HG02884 (cell line): ENCODE results near the gene LHX4.

Experiments
- ATAC-seq: cut with Tn5 transposase; IDR thresholded peaks from one replicate; pipeline ENCODE4 v1.9.1; 2021; ENCODE audit warnings: mild to moderate bottlenecking, moderate library complexity; ENCODE audit not compliant: unreplicated experiment

LHX4 gene

DNA sequence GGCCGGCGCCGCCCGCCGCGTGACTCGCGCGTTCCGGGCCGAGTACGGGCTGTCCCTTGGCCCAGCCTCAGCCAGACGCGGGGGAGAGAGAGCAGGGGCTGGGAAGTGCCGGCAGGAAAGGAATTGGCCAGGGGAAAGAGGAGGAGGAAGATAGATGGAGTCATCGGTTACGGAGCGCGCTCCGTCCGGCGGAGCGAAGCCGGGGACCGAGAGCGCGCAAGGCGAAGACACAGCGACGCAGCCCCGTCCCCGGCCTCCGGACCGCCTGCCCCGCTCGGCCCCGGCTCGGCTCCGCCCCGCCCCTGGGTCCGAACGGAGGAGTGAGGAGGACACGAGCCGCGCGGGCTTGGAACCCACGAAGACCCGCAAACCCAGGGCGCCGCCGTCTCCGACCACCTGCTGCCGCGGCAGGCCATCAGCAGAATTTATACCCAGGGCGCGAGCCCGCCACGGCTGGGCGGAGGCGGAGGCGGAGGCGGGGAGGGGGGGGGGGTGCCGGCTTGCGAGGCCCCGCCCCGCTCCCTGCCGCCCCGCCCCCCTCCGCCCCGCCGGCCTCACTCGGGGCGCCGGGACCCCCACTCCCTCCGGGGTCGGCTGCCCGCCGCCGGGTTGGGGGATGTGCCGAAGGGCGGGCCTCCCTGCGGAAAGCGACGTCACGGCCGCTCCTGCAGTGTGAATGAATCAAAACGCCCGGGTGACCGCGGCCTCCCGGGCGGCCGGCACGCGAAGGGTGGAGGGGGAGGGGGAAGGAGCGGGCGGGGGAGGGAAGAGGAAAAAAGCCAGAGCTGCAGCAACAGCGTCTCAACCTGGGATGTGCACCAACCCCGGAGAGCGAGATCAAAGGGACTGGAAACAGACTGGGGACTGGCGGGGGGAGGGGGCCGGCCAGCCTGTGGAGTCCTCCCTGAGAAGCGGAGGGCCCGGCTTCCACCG is at the start of gene LHX4:
Gene LHX4, plus strand, starts transcription at position 782 of the 933 bp plus-strand sequence. CDS start 266 bp downstream, outside the sequence.
- no peak for ATAC-seq

DNA sequence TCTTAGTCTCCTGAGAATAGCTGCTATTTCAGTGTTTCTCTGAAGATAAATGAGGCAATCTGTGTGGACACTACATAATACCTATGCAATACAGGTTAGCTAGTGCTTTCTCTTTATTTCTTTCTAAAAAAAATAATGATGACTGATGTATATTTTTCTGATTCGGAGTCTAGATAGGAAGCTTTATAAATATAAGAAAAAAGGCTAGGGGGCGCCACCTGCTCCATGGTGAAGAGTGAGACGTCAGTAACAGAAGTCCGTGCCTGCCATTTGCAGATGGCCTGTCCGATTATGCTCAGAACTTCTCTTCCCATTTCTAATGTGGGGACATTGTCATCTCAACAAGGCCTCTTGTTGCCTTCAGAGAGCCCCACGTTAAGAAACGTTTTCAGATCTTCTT is 49.0 kb upstream of the LHX4 start:
- ATAC-seq: no peak

GRCh38 chr1:180181996-180182642 is 47.9 kb upstream of the LHX4 start:
- ATAC-seq: no peak

DNA sequence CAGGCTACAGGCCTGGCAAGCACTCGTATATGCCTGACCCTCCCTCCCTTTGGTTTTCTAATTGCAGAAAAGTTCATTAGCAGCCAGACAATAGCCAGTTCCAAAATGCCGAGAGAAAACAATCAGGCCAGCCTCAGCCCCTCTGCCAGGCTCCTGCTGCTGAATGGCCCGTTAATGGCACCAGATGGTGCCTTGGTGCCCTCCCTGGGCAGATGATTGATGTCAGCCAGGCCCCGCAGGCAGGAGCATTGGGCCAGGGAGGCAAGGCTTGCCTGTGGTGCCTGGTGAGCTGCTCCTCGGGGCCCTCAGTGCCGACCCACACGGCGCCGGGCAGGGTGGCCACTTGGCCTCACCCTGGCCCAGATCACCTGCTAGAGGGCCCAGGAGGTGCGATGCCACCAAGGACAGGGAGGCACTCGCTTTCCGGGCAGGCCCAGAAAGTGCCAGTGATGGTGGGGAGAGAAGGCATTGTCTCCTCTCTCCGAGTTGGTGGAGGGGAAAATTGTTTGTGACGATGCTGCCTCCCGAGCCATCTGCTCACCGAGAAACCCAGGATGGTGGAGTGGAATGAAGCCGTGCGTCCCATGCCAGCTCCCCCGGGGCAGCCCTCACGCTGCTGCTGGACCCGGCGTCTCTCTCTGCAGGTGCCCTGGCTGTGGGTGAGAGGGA is 47.3 kb upstream of the LHX4 start:
- ATAC-seq: no peak

GRCh38 chr1:180183426-180183825 is 46.6 kb upstream of the LHX4 start:
- no peak for ATAC-seq

GRCh38 chr1:180184041-180184440 is 46.0 kb upstream of the LHX4 start:
- ATAC-seq: no peak

DNA sequence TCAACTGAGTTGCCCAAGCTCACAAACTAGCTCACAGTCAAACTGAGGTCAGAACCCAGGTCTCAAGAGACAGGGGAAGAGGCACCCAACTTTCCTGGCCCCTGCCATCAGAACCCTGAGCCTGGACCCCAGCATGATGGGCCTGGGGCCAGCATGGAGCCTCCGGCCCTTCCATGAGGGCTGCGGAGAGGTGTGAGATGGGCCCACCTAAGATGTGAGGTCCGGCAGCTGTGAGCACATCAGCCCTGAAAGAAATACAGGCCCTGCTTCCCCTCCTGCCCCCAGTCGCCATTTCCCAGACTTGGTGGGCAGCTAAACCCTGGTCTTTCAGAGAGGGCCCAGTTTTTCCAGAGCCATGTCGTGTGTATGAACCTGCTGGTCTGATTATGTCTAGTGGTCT is 44.8 kb upstream of the LHX4 start:
- no peak for ATAC-seq

DNA sequence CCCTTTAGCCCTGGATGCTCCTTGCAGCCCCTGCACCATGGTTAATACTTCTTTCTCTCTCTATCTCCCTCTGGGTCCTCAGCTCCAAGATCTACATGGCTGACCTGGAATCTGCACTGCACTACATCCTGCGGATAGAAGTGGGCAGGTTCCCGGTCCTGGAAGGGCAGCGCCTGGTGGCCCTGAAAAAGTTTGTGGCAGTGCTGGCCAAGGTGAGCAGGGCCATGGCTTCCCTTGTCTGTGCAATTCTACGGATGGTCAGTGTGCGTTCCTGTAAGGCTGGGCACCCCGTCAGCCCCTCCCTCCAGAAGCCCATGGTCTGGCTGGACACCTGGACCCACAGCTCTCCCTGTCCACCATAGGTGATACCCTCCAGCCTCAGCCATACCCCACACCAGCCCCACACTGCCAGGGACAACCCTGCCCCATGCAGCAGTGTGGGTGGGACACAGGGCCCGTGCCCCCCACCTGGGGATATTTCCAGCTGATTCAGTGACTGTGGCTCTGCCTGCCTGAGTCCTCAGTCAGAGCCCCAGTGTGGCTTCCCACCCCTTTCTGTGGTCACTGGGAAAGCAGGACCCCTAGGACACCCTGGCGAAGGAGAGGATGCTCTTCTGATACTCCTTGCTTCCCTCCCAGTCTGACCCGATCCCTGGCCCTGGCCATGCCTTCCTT is 44.0 kb upstream of the LHX4 start:
- no peak for ATAC-seq

- no peak for ATAC-seq
These were observed 43.2 kb upstream of the LHX4 start for GRCh38 chr1:180186831-180187230.

- ATAC-seq: no peak
These were observed 42.4 kb upstream of the LHX4 start for GRCh38 chr1:180187626-180188025.

DNA sequence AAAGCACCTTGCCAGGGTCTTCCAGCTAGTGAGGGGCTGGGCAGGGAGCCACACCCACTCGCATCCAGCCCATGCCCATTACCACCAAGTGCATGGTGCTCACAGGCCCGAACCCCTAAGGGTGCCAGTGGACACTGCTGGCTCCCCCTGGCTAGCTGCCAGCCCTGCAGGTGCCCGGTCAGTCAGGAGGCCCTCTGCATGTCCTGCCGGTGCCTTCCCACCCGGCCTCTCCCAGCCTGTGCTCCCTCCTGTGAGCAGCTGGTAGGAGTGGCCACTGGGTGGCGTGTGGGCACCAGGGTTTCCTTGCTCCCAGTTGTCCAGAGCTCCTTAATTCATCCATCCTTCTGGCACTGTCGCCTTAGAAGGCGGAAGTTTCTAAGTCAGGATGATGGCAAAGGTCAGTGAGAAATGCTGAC is 42.0 kb upstream of the LHX4 start:
- no peak for ATAC-seq

DNA sequence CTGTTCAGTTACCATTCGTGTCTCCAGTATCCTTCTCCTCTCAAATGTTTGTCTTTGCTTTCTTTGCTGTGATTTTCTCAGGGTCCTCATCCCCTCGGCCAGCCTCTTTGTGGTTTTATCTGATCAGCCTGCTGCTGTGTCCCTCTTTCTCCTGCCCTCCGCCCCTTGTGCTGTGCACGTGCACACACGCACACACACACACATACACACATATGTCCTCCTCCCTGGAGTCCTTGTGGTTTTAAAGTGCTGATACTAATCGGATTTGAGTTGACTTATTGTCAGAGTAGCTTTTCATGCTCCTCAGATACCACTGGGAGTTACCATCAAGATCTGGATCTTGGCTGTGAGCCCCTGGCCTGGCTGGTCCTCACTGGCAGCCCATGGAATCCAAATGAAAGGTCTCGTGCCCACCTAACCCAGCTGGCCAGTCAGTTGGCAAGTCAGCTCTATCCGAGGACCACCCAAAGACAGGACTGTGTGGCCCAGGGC is 41.3 kb upstream of the LHX4 start:
- no peak for ATAC-seq

DNA sequence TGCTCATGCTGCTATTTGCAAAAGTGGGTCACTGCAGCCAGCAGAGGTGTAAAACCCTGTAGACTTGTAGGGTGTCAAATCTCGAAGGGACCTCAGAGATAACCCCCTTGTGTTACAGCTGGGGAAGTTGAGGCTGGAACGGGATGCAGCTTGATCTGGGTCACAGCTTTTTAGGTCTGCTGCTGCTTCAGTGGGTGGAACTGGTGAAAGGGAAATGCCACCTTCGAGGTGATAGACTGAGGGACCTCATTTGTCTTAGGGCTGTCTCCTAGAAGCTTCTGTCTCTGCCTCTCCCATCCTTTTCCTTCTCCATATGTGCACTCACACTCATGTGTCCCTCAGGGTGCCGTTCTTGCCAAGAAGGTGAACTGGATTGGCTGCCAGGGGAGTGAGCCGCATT is 40.0 kb upstream of the LHX4 start:
- ATAC-seq: no peak

DNA sequence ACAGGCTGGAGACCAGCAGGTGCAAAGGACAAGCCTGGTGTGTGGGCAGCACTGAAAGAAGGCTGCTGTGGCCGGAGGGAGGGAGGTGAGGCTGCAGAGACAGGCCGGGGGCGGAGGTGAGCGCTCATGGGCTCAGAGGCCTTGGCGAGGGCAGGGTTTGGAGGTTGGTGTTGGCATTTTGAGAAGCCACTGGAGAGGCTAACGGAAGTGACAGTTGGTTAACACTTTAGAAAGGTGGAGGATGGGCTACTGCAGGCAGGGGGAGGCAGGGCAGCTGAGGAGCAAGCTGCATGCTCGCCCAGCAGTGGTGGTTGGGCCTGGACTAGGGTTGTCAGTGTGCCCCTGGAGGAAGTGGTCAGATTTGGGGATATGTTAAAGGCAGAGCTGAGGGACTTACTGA is 37.9 kb upstream of the LHX4 start:
- ATAC-seq: no peak

DNA sequence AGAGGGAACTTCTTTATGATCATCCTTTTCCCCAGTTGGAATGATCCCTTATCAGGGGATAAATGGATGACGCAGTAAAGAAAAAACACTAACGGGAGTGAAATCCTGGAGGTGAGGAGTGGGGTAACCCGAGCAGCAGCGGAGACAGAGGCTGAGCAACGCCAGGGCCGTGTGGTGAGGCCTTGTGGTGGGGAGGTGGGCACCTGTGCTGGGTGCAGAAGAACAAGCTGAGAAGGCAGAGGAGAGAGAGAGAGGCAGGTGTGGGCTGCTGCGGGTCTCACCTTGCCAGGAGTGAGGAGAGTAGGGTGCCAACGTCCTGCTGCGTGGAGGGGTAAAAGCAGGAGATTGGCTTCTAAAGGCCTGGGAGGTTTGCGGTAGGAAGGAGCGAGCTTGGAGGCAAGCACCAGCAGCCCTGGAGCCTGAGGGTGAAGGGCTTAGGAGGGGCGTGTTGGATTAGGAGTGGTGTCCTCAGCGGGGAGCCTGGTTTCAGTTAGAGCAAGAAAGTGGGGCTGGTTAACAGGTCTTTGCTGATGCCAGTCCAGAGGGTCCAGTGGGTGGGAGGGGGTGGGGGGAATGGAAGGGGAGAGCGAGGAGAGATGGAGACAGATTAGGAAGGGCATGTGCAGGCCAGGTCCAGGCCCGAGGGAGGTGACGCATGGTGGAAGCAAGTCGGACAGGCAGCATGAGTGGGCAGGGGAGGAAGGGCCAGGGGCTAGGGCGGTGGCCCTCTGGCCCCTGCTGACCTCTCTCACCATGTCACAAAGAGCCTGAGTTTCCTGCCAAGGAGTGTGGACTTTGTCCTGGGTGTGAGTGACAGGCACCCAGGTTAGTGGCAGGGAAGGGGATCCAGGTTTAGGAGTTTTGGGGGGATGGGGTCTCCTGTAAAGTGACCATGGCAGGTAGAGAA is 36.7 kb upstream of the LHX4 start:
- ATAC-seq: no peak

GRCh38 chr1:180194048-180194425 is 36.0 kb upstream of the LHX4 start:
- no peak for ATAC-seq

DNA sequence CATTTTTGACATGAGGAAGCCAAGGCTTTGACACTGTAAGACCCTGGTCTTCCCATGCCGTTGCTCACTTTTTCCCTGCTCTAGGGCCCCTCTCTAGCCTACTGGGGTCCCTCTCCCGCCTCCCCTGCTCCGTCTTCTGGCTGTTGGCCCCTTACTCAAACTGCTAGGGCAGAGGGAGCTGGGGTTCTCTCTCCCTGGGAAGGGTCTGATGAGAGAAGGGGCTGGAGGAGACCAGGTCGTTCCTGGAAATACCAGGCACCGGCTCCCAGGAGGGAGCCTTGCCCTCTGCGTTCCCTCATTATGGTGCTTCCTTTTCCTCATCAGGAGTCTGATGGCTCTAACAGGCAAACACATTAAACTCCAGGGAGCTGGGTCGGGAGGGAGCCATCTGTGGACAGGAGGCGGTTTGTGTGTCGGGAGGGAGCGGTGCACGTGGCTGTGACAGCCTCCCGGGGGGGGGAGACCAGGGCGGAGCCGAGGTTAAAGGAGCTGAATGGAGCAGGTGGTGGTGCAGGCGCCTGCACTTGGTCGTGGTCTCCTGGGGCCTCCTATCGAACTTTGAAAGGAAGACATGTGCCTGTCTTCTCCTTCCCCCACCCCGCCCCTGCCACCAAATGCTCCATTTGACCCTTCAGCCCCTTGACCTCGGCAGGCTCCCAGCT is 35.4 kb upstream of the LHX4 start:
- no peak for ATAC-seq

DNA sequence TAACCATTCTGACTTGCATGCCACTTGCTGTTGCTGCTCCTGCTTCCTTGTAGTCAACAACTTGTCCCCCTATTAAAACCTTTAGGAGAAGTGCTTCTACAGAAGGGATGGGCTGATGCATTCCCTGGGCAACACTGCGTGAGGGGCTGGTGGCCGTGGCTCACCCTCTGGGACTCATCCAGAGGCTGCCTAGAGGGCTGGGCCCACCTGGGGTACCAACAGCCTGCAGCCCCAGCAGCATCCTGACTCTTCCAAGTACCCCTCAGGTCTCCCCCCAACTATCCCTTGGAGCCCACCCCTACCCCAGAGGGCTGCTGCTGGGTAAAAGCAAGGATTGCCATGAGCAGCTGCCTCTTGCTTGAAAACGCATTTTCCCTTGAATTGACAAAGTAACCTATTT is 34.7 kb upstream of the LHX4 start:
- ATAC-seq: no peak

- ATAC-seq: no peak
These were observed 34.1 kb upstream of the LHX4 start for GRCh38 chr1:180195916-180196315.
